ENCODE data around the gene SSU72. TPM values are rescaled to one million over a fixed set of nuclear protein-coding genes. Genes with fewer than 3 reads are reported as not detected.
"Not testable (repeated sequence)": the region's sequence is repeated elsewhere in the genome, so short reads cannot be mapped to it uniquely, and the experiment has no call there.

Gene SSU72
- total RNA-seq, 1 donor: 54.7 TPM

GRCh38 chr1:1510912-1511532, 63.6 kb downstream of the SSU72 start:
- DNase-seq (ENCODE audit: low read depth in 2 of 3, low spot score in 2 of 3): peak in 2 of 3 donors; percentile 24 to 31

GRCh38 chr1:1509465-1509850, 65.2 kb downstream of the SSU72 start:
- DNase-seq (ENCODE audit: low read depth in 2 of 3, low spot score in 2 of 3): not testable (repeated sequence)

- not testable (repeated sequence) for DNase-seq (ENCODE audit: low read depth in 2 of 3, low spot score in 2 of 3)
Measured at GRCh38 chr1:1508775-1509464, 65.7 kb downstream of the SSU72 start.

GRCh38 chr1:1507305-1507704, 67.4 kb downstream of the SSU72 start:
- DNase-seq (ENCODE audit: low read depth in 2 of 3, low spot score in 2 of 3): no peak

- DNase-seq (ENCODE audit: low read depth in 2 of 3, low spot score in 2 of 3): not testable (repeated sequence)
Measured at GRCh38 chr1:1505801-1506200, 68.9 kb downstream of the SSU72 start.

GRCh38 chr1:1505366-1505798, 69.3 kb downstream of the SSU72 start:
- peak in 1 of 3 donors; percentile 10 for DNase-seq (ENCODE audit: low read depth in 2 of 3, low spot score in 2 of 3)

- DNase-seq (ENCODE audit: low read depth in 2 of 3, low spot score in 2 of 3): peak; percentile 18 to 73 (median 44)
Measured at GRCh38 chr1:1504777-1505365, 69.8 kb downstream of the SSU72 start.

- DNase-seq (ENCODE audit: low read depth in 2 of 3, low spot score in 2 of 3): not testable (repeated sequence)
Measured at GRCh38 chr1:1495461-1495975, 79.1 kb downstream of the SSU72 start.

GRCh38 chr1:1494311-1494710, 80.4 kb downstream of the SSU72 start:
- not testable (repeated sequence) for DNase-seq (ENCODE audit: low read depth in 2 of 3, low spot score in 2 of 3)

Other genes starting within 250 kb of the SSU72 start
- 0.54 TPM for gene TAS1R3, start 243.6 kb downstream of the SSU72 start, total RNA-seq
- gene DVL1, start 225.4 kb downstream of the SSU72 start, total RNA-seq: 52.5 TPM
- not detected for gene MXRA8, start 216.3 kb downstream of the SSU72 start, total RNA-seq
- gene AURKAIP1, start 199.7 kb downstream of the SSU72 start, total RNA-seq: 30.2 TPM
- gene CCNL2, start 175.5 kb downstream of the SSU72 start, total RNA-seq: 96.4 TPM
- gene MRPL20, start 167.6 kb downstream of the SSU72 start, total RNA-seq: 50.6 TPM
- gene ANKRD65, start 153.6 kb downstream of the SSU72 start, total RNA-seq: 0.54 TPM
- gene VWA1, start 139.2 kb downstream of the SSU72 start, total RNA-seq: 4.8 TPM
- gene ATAD3C, start 125.2 kb downstream of the SSU72 start, total RNA-seq: 1.3 TPM
- 15.1 TPM for gene ATAD3B, start 103.1 kb downstream of the SSU72 start, total RNA-seq
- 28.8 TPM for gene ATAD3A, start 62.7 kb downstream of the SSU72 start, total RNA-seq
- 1.1 TPM for gene TMEM240, start 34.2 kb downstream of the SSU72 start, total RNA-seq
- 3.5 TPM for gene FNDC10, start 25.3 kb upstream of the SSU72 start, total RNA-seq
- 56.8 TPM for gene MIB2, start 40.6 kb upstream of the SSU72 start, total RNA-seq
- 1.6 TPM for gene MMP23B, start 57.3 kb upstream of the SSU72 start, total RNA-seq
- 10.0 TPM for gene CDK11B, start 84.1 kb upstream of the SSU72 start, total RNA-seq
- 61.9 TPM for gene SLC35E2B, start 117.9 kb upstream of the SSU72 start, total RNA-seq
- gene CDK11A, start 149.5 kb upstream of the SSU72 start, total RNA-seq: 26.9 TPM
- gene NADK, start 203.6 kb upstream of the SSU72 start, total RNA-seq: 25.9 TPM

Data from hematopoietic multipotent progenitor cell (in vitro differentiated cells).